K562 (cell line): ENCODE measurements around the gene COQ8B. TPM values are rescaled to one million over a fixed set of nuclear protein-coding genes. Genes with fewer than 3 reads are reported as not detected.

Experiments
- BACH1 ChIP-seq: fragments of 200-800 bp; sonication (Bioruptor generic); IDR thresholded peaks from 2 replicates; pipeline ENCODE4 v1.6.1; 2016; ENCODE audit warnings: missing genetic modification characterization, missing compliant biosample characterization
- DACH1 ChIP-seq: fragments of 450-650 bp; IDR thresholded peaks from 2 replicates; pipeline ENCODE4 v1.6.1; 2018; ENCODE audit not compliant: partially characterized antibody
- ERF ChIP-seq: fragments of 450-650 bp; formaldehyde crosslinking; IDR thresholded peaks from 2 replicates; pipeline ENCODE4 v1.4.0; 2020; ENCODE audit warnings: mild to moderate bottlenecking, mixed read lengths
- ETV5 ChIP-seq: sonication (generic); formaldehyde crosslinking; IDR thresholded peaks from 2 replicates; pipeline ENCODE4 v1.4.0; 2020; ENCODE audit warnings: low read depth, mild to moderate bottlenecking, missing genetic modification reagents
- FOSL1 ChIP-seq: fragments of 200-800 bp; sonication (Bioruptor generic); conservative IDR thresholded peaks from 2 replicates; pipeline ENCODE4 v1.6.1; 2016; ENCODE audit warnings: missing genetic modification characterization, missing compliant biosample characterization
- FOXA1 ChIP-seq: fragments of 450-650 bp; IDR thresholded peaks from 2 replicates; pipeline ENCODE4 v1.6.1; 2016; ENCODE audit warnings: mild to moderate bottlenecking, borderline replicate concordance
- HMG20B ChIP-seq: fragments of 250-450 bp; sonication (Bioruptor Pico); IDR thresholded peaks from 2 replicates; pipeline ENCODE4 v1.5.0; 2021; ENCODE audit warnings: mild to moderate bottlenecking
- NEUROD1 ChIP-seq: fragments of 150-350 bp; IDR thresholded peaks from 2 replicates; pipeline ENCODE4 v1.6.1; 2014; ENCODE audit warnings: borderline replicate concordance, low read length, low read depth; ENCODE audit not compliant: partially characterized antibody
- POLR2G ChIP-seq: fragments of 200-400 bp; formaldehyde crosslinking; IDR thresholded peaks from 2 replicates; pipeline ENCODE4 v1.6.1; 2017; ENCODE audit warnings: low read depth, mild to moderate bottlenecking, antibody characterized with exemption, low read length, moderate library complexity
- RCOR1 ChIP-seq, 2 experiments: IDR thresholded peaks; 2 replicates each; pipeline ENCODE4 v1.6.1; 2012; ENCODE audit warnings: low read depth in 2 of 2, low read length in 2 of 2, borderline replicate concordance in 1 of 2, improper control_type of control experiment in 1 of 2
- SFPQ ChIP-seq: fragments of 200-400 bp; formaldehyde crosslinking; IDR thresholded peaks from 2 replicates; pipeline ENCODE4 v1.6.1; 2017; ENCODE audit warnings: mild to moderate bottlenecking, low read depth, low read length, moderate library complexity
- SRSF3 ChIP-seq: fragments of 200-400 bp; formaldehyde crosslinking; IDR thresholded peaks from 2 replicates; pipeline ENCODE4 v1.6.1; 2016; ENCODE audit warnings: mild to moderate bottlenecking, low read length, moderate library complexity; ENCODE audit not compliant: insufficient read depth
- SUPT5H ChIP-seq: fragments of 450-650 bp; IDR thresholded peaks from 2 replicates; pipeline ENCODE4 v1.6.1; 2016
- TAF7 ChIP-seq: fragments of 450-650 bp; IDR thresholded peaks from 2 replicates; pipeline ENCODE4 v1.6.1; 2016; ENCODE audit warnings: missing genetic modification characterization, missing compliant biosample characterization
- TAL1 ChIP-seq: fragments of 450-650 bp; IDR thresholded peaks from 2 replicates; pipeline ENCODE4 v1.6.1; 2016; ENCODE audit warnings: mild to moderate bottlenecking
- XRCC5 ChIP-seq: fragments of 200-400 bp; formaldehyde crosslinking; IDR thresholded peaks from 2 replicates; pipeline ENCODE4 v1.6.1; 2017; ENCODE audit warnings: low read depth, mild to moderate bottlenecking, low read length
- ZKSCAN3 ChIP-seq: fragments of 250-450 bp; sonication (Bioruptor Pico); IDR thresholded peaks from 2 replicates; pipeline ENCODE4 v1.4.0; 2020
- ZNF408 ChIP-seq: fragments of 250-450 bp; sonication (Bioruptor Pico); IDR thresholded peaks from 2 replicates; pipeline ENCODE4 v1.4.0; 2020; ENCODE audit warnings: low read depth, mild to moderate bottlenecking, moderate library complexity
- polyA plus RNA-seq, 8 experiments: library from polyadenylated mRNA; depleted of rRNA in 4 of 8; stranded (reverse) in 5 of 8; unstranded in 3 of 8; fragments of >200 nt; fragmentation: Nextera tagmentation in 2 of 8; fragmentation: Illumina TruSeq in 1 of 8; extraction: Ambion mirVana in 2 of 8; extraction: Trizol in 1 of 8; gene quantifications; 2 replicates each; pipeline versions ENCODE4 v1.2.1 to v1.2.3, GENCODE V29; 2011 to 2014; ENCODE audit warnings: inconsistent platforms in 1 of 8, missing spikeins in 1 of 8
- total RNA-seq, 7 experiments: library from RNA; depleted of rRNA in 6 of 7; stranded (reverse); fragments of >200 nt in 6 of 7; fragmentation: Illumina TruSeq in 2 of 7; extraction: Trizol in 2 of 7; gene quantifications; 2 replicates each; pipeline versions ENCODE4 v1.2.1 to v1.2.3, GENCODE V29; 2011 to 2021; ENCODE audit warnings: low replicate concordance in 1 of 7
- TF ChIP-seq, protein P1 (sequence below): sonication (generic); formaldehyde crosslinking; IDR thresholded peaks from 2 replicates; pipeline ENCODE4 v1.8.1; 2023; ENCODE audit warnings: missing genetic modification reagents, mild to moderate bottlenecking, borderline replicate concordance
- TF ChIP-seq, protein P2 (sequence below): sonication (generic); formaldehyde crosslinking; IDR thresholded peaks from 2 replicates; pipeline ENCODE4 v1.5.0; 2020; ENCODE audit warnings: missing genetic modification reagents

Gene COQ8B
- total and polyA plus RNA-seq, 9 of the 15 experiments (the other 6 are each of a cell fraction or from before 2014, with no cell fraction given) = 0.41 to 32.3 (median 12.9) TPM

GRCh38 chr19:40690693-40691420 is 25.8 kb downstream of the COQ8B start (continued):
- TF ChIP-seq SFPQ = no peak
- TF ChIP-seq HMG20B (CRISPR knock-in tag) = no peak
- TF ChIP-seq ZNF408 = no peak
- TF ChIP-seq SUPT5H = peak; percentile 86
- TF ChIP-seq RCOR1 (IDR thresholded peaks at IDR 0.05; ENCODE audit: borderline replicate concordance in 1 of 2, low read depth in 2 of 2, low read length in 2 of 2) = no peak; a peak in 1 of 4 replicates
- peak; percentile 88; the same call in 1 of the 2 replicates for TF ChIP-seq BACH1
- no peak for TF ChIP-seq XRCC5
- TF ChIP-seq ERF (CRISPR knock-in tag) = 0 out of 2 replicates have a peak, but pooled peaks have one; percentile 65
- TF ChIP-seq FOSL1 (tag) = 0 out of 2 replicates have a peak, but pooled peaks have one; percentile 9
- TF ChIP-seq TAF7 (tag) = peak; percentile 62
- TF ChIP-seq, protein P1, sequence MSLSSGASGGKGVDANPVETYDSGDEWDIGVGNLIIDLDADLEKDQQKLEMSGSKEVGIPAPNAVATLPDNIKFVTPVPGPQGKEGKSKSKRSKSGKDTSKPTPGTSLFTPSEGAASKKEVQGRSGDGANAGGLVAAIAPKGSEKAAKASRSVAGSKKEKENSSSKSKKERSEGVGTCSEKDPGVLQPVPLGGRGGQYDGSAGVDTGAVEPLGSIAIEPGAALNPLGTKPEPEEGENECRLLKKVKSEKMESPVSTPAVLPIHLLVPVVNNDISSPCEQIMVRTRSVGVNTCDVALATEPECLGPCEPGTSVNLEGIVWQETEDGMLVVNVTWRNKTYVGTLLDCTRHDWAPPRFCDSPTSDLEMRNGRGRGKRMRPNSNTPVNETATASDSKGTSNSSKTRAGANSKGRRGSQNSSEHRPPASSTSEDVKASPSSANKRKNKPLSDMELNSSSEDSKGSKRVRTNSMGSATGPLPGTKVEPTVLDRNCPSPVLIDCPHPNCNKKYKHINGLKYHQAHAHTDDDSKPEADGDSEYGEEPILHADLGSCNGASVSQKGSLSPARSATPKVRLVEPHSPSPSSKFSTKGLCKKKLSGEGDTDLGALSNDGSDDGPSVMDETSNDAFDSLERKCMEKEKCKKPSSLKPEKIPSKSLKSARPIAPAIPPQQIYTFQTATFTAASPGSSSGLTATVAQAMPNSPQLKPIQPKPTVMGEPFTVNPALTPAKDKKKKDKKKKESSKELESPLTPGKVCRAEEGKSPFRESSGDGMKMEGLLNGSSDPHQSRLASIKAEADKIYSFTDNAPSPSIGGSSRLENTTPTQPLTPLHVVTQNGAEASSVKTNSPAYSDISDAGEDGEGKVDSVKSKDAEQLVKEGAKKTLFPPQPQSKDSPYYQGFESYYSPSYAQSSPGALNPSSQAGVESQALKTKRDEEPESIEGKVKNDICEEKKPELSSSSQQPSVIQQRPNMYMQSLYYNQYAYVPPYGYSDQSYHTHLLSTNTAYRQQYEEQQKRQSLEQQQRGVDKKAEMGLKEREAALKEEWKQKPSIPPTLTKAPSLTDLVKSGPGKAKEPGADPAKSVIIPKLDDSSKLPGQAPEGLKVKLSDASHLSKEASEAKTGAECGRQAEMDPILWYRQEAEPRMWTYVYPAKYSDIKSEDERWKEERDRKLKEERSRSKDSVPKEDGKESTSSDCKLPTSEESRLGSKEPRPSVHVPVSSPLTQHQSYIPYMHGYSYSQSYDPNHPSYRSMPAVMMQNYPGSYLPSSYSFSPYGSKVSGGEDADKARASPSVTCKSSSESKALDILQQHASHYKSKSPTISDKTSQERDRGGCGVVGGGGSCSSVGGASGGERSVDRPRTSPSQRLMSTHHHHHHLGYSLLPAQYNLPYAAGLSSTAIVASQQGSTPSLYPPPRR (CRISPR knock-in tag) = no peak
- no peak for TF ChIP-seq FOXA1
- TF ChIP-seq, protein P2, sequence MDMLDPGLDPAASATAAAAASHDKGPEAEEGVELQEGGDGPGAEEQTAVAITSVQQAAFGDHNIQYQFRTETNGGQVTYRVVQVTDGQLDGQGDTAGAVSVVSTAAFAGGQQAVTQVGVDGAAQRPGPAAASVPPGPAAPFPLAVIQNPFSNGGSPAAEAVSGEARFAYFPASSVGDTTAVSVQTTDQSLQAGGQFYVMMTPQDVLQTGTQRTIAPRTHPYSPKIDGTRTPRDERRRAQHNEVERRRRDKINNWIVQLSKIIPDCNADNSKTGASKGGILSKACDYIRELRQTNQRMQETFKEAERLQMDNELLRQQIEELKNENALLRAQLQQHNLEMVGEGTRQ (CRISPR knock-in tag) = no peak
- no peak for TF ChIP-seq TAL1
- TF ChIP-seq DACH1 = peak; percentile 60
- TF ChIP-seq ETV5 (CRISPR knock-in tag) = no peak
- no peak for TF ChIP-seq SRSF3
- no peak for TF ChIP-seq ZKSCAN3 (CRISPR knock-in tag)
- TF ChIP-seq POLR2G = peak; percentile 90
- peak; percentile 46 for TF ChIP-seq NEUROD1
